H1 (cell line): ENCODE measurements around the gene ANKS1A. TPM values are rescaled to one million over a fixed set of nuclear protein-coding genes. Genes with fewer than 3 reads are reported as not detected.

Experiments used
- CTCF ChIA-PET: fragments of 300-600 bp; sonication (Branson Sonifier 250); formaldehyde crosslinking; loops from one replicate; lab custom pipeline; 2021; ENCODE audit not compliant: partially characterized antibody; lab: Charles Lee
- POLR2A ChIA-PET: fragments of 300-600 bp; sonication (Branson Sonifier 250); formaldehyde crosslinking; loops from one replicate; lab custom pipeline; 2021; ENCODE audit warnings: inconsistent platforms; ENCODE audit not compliant: partially characterized antibody; lab: Charles Lee
- DNase-seq, 2 experiments: peaks; one replicate each; pipeline versions ENCODE4 v3.0.0 to v3.0.0-alpha.2; 2010 to 2022; ENCODE audit warnings: low spot score in 2 of 2, low read depth in 1 of 2, mixed read lengths in 1 of 2
- FAIRE-seq: peaks from 2 replicates; lab custom pipeline; 2011; peaks lifted over from hg19 to GRCh38; lab: Jason Lieb, UNC
- H2AFZ ChIP-seq: 2 replicates; pipeline ENCODE4 v1.8.1; 2012; ENCODE audit warnings: low read length, inconsistent platforms
- H2AK5ac ChIP-seq: 2 replicates; pipeline ENCODE4 v1.6.1; 2013; ENCODE audit warnings: low read depth, low read length
- H2BK120ac ChIP-seq: replicated peaks from 2 replicates; pipeline ENCODE3; 2013; ENCODE audit warnings: low read depth, low read length, inconsistent platforms
- H2BK12ac ChIP-seq: 2 replicates; pipeline ENCODE4 v1.6.1; 2013; ENCODE audit warnings: low read depth, low read length
- H2BK15ac ChIP-seq: 2 replicates; pipeline ENCODE4 v1.6.1; 2013; ENCODE audit warnings: low read length
- H2BK20ac ChIP-seq: 2 replicates; pipeline ENCODE4 v1.6.1; 2013; ENCODE audit warnings: low read length
- H2BK5ac ChIP-seq: 2 replicates; pipeline ENCODE4 v1.6.1; 2013; ENCODE audit warnings: low read depth, low read length
- H3K14ac ChIP-seq: 2 replicates; pipeline ENCODE4 v1.6.1; 2013; ENCODE audit warnings: inconsistent platforms; ENCODE audit not compliant: insufficient read length
- H3K18ac ChIP-seq: 2 replicates; pipeline ENCODE4 v1.6.1; 2013; ENCODE audit warnings: low read length; ENCODE audit errors: extremely low read depth
- H3K23ac ChIP-seq: 2 replicates; pipeline ENCODE4 v1.6.1; 2013; ENCODE audit warnings: inconsistent platforms; ENCODE audit not compliant: insufficient read length
- H3K23me2 ChIP-seq: 2 replicates; pipeline ENCODE4 v1.6.1; 2013; ENCODE audit warnings: low read depth, low read length
- H3K27ac ChIP-seq: 2 replicates; pipeline ENCODE4 v1.6.1; 2011; ENCODE audit warnings: low read depth, low read length, inconsistent platforms
- H3K27me3 ChIP-seq, 4 experiments: replicated peaks in 1 of 4; 1 replicate in 1 of 4; 2 replicates in 3 of 4; pipeline versions ENCODE4 v1.6.1 to v1.8.1; 2011 to 2013; ENCODE audit warnings: low read length in 3 of 4, mild to moderate bottlenecking in 3 of 4, inconsistent platforms in 2 of 4, mixed read lengths in 2 of 4, moderate library complexity in 1 of 4; ENCODE audit not compliant: control insufficient read depth in 3 of 4, insufficient read depth in 3 of 4; ENCODE audit errors: extremely low read depth in 1 of 4
- H3K36me3 ChIP-seq, 4 experiments: 2 replicates each; pipeline versions ENCODE4 v1.6.1 to v1.8.1; 2011 to 2013; ENCODE audit warnings: mild to moderate bottlenecking in 4 of 4, low read length in 3 of 4, moderate library complexity in 2 of 4, control low read depth in 1 of 4, inconsistent platforms in 1 of 4; ENCODE audit not compliant: insufficient read depth in 4 of 4, control insufficient read depth in 2 of 4
- H3K4ac ChIP-seq: replicated peaks from 2 replicates; pipeline ENCODE3; 2013; ENCODE audit warnings: low read length, low read depth, mixed read lengths, inconsistent platforms; ENCODE audit not compliant: insufficient read length
- H3K4me1 ChIP-seq, 4 experiments: replicated peaks in 1 of 4; 1 replicate in 1 of 4; 2 replicates in 3 of 4; pipeline versions ENCODE4 v1.6.1 to v1.8.1; 2011 to 2013; ENCODE audit warnings: low read length in 3 of 4, inconsistent platforms in 2 of 4, mixed read lengths in 1 of 4; ENCODE audit not compliant: insufficient read depth in 4 of 4, control insufficient read depth in 3 of 4
- H3K4me2 ChIP-seq, 2 experiments: 2 replicates each; pipeline versions ENCODE4 v1.6.1 to v1.8.1; 2011 to 2013; ENCODE audit warnings: low read depth in 2 of 2, low read length in 2 of 2, control low read depth in 1 of 2, inconsistent platforms in 1 of 2, mild to moderate bottlenecking in 1 of 2; ENCODE audit not compliant: insufficient read depth in 1 of 2
- H3K4me3 ChIP-seq, 4 experiments: fragments of 200-600, 300-600 bp in 1 of 4; sonication (generic), shearing (Covaris generic), sonication (Bioruptor Twin) in 1 of 4; 2 replicates each; pipeline versions ENCODE4 v1.5.1 to v1.8.1; 2011 to 2016; ENCODE audit warnings: low read length in 4 of 4, low read depth in 3 of 4, control low read depth in 2 of 4, inconsistent platforms in 2 of 4, mild to moderate bottlenecking in 2 of 4, mixed read lengths in 1 of 4, moderate library complexity in 1 of 4; ENCODE audit not compliant: insufficient read depth in 2 of 4; ENCODE audit errors: extremely low read depth in 1 of 4
- H3K56ac ChIP-seq: replicated peaks from 2 replicates; pipeline ENCODE3; 2013; ENCODE audit warnings: low read depth, mild to moderate bottlenecking, mixed read lengths, low read length, inconsistent platforms; ENCODE audit not compliant: insufficient read length
- H3K79me1 ChIP-seq: 2 replicates; pipeline ENCODE4 v1.6.1; 2013; ENCODE audit warnings: low read depth, low read length, control low read depth
- H3K79me2 ChIP-seq, 2 experiments: 2 replicates each; pipeline versions ENCODE4 v1.6.1 to v1.8.1; 2012 to 2013; ENCODE audit warnings: low read length in 2 of 2, mild to moderate bottlenecking in 2 of 2, inconsistent platforms in 1 of 2; ENCODE audit not compliant: insufficient read depth in 2 of 2, control insufficient read depth in 1 of 2
- H3K9ac ChIP-seq, 4 experiments: replicated peaks in 1 of 4; 1 replicate in 1 of 4; 2 replicates in 3 of 4; pipeline versions ENCODE4 v1.6.1 to v1.8.1; 2011 to 2013; ENCODE audit warnings: low read depth in 3 of 4, low read length in 3 of 4, control low read depth in 2 of 4, mild to moderate bottlenecking in 2 of 4, moderate library complexity in 2 of 4, inconsistent platforms in 1 of 4; ENCODE audit errors: extremely low read depth in 1 of 4
- H3K9me3 ChIP-seq, 2 experiments: 2 replicates each; pipeline versions ENCODE4 v1.6.1 to v1.8.1; 2012 to 2013; ENCODE audit warnings: mild to moderate bottlenecking in 2 of 2, moderate library complexity in 2 of 2, control low read depth in 1 of 2, inconsistent platforms in 1 of 2, low read depth in 1 of 2, low read length in 1 of 2, mixed read lengths in 1 of 2; ENCODE audit not compliant: insufficient read depth in 2 of 2
- H4K20me1 ChIP-seq, 2 experiments: replicated peaks in 1 of 2; 2 replicates each; pipeline versions ENCODE3 to v1.8.1; 2011 to 2013; ENCODE audit warnings: inconsistent platforms in 2 of 2, low read length in 2 of 2, mild to moderate bottlenecking in 1 of 2; ENCODE audit not compliant: insufficient read depth in 2 of 2, control insufficient read depth in 1 of 2
- H4K5ac ChIP-seq: 2 replicates; pipeline ENCODE4 v1.6.1; 2013; ENCODE audit warnings: low read length, low read depth, mixed read lengths, inconsistent platforms; ENCODE audit not compliant: insufficient read length
- H4K8ac ChIP-seq: 2 replicates; pipeline ENCODE4 v1.8.0; 2013; ENCODE audit warnings: mild to moderate bottlenecking, moderate library complexity, low read length, inconsistent platforms; ENCODE audit not compliant: insufficient read depth; ENCODE audit errors: extremely low read depth
- H4K91ac ChIP-seq: replicated peaks from 2 replicates; pipeline ENCODE3; 2013; ENCODE audit warnings: low read length, mixed read lengths, inconsistent platforms; ENCODE audit not compliant: insufficient read length
- CBX5 ChIP-seq: fragments of 300-800, 300-1000 bp; sonication (generic); IDR thresholded peaks from 2 replicates; pipeline ENCODE4 v1.7.1; 2016; ENCODE audit warnings: antibody characterized with exemption, low read length, low read depth
- CBX8 ChIP-seq: fragments of 300-800, 300-1000 bp; sonication (generic); IDR thresholded peaks from 2 replicates; pipeline ENCODE4 v1.7.1; 2016; ENCODE audit warnings: low read depth, low read length, borderline replicate concordance
- KDM1A ChIP-seq: fragments of 200-600, 300-600 bp; sonication (generic); IDR thresholded peaks from 2 replicates; pipeline ENCODE4 v1.7.1; 2016; ENCODE audit warnings: mild to moderate bottlenecking, low read length, borderline replicate concordance
- NRF1 ChIP-seq: IDR thresholded peaks from 2 replicates; pipeline ENCODE4 v1.6.1; 2011; ENCODE audit warnings: mild to moderate bottlenecking, low read depth, low read length, improper control_type of control experiment
- PHF8 ChIP-seq: fragments of 200-600 bp; sonication (generic); conservative IDR thresholded peaks from 2 replicates; pipeline ENCODE4 v1.7.1; 2012; ENCODE audit warnings: low read depth, mild to moderate bottlenecking, inconsistent platforms, low read length, moderate library complexity
- RFX5 ChIP-seq: IDR thresholded peaks from 2 replicates; pipeline ENCODE4 v1.6.1; 2011; ENCODE audit warnings: low read depth, low read length, improper control_type of control experiment, borderline replicate concordance
- RXRA ChIP-seq: IDR thresholded peaks from 2 replicates; pipeline ENCODE4 v1.6.1; 2011; ENCODE audit warnings: low read depth, mild to moderate bottlenecking, low read length, moderate library complexity; ENCODE audit not compliant: insufficient read depth
- SIN3A ChIP-seq, 2 experiments: IDR thresholded peaks in 1 of 2; conservative IDR thresholded peaks in 1 of 2; 2 replicates each; pipeline ENCODE4 v1.6.1; 2011 to 2012; ENCODE audit warnings: low read length in 2 of 2, improper control_type of control experiment in 1 of 2, low read depth in 1 of 2, mild to moderate bottlenecking in 1 of 2
- SP1 ChIP-seq: IDR thresholded peaks from 2 replicates; pipeline ENCODE4 v1.6.1; 2011; ENCODE audit warnings: low read depth, low read length
- YY1 ChIP-seq: IDR thresholded peaks from 2 replicates; pipeline ENCODE4 v1.6.1; 2011; ENCODE audit warnings: low read depth, mild to moderate bottlenecking, low read length
- WGBS, 2 experiments: shearing (Covaris generic) in 1 of 2; methylation state at CpG; one replicate each; pipeline versions ENCODE4 v1.1.6 to v1.1.7; 2013 to 2015; ENCODE audit warnings: low lambda C conversion rate in 2 of 2, mixed read lengths in 2 of 2, inconsistent platforms in 1 of 2, low coverage in 1 of 2, missing lambda C conversion rate in 1 of 2; ENCODE audit not compliant: insufficient replicate concordance in 2 of 2, insufficient coverage in 1 of 2, insufficient read length in 1 of 2; ENCODE audit errors: extremely low coverage in 1 of 2, missing lambda C conversion rate in 1 of 2; 5-methylcytosine and 5-hydroxymethylcytosine counted together
- polyA plus RNA-seq, 7 experiments: library from polyadenylated mRNA; depleted of rRNA in 3 of 7; stranded (reverse) in 5 of 7; unstranded in 2 of 7; fragments of >200 nt in 5 of 7; fragments of 200-250 nt in 2 of 7; gene quantifications; 1 replicate in 5 of 7; 2 replicates in 1 of 7; 4 replicates in 1 of 7; pipeline versions ENCODE4 v1.2.1 to v1.2.3, GENCODE V29; 2011 to 2013; ENCODE audit warnings: missing spikeins in 2 of 7, mixed read lengths in 2 of 7
- total RNA-seq: library from RNA; stranded (reverse); fragmentation: NEBNext Ultra II Directional; extraction: Animal tissue kit (Norgen Biotek cat#: 25700); gene quantifications from 2 replicates; pipeline ENCODE4 v1.2.1, GENCODE V29; 2021
- TF ChIP-seq, protein P1 (sequence below): IDR thresholded peaks from 2 replicates; pipeline ENCODE4 v1.6.1; 2011; ENCODE audit warnings: low read depth, mild to moderate bottlenecking, low read length; ENCODE audit not compliant: insufficient read depth
- TF ChIP-seq, protein P2 (sequence below): IDR thresholded peaks from 2 replicates; pipeline ENCODE4 v1.6.1; 2011; ENCODE audit warnings: low read length, improper control_type of control experiment

Gene ANKS1A
- total and polyA plus RNA-seq, 2 of the 8 experiments (the other 6 are each of a cell fraction or from before 2014, with no cell fraction given), result 9.8 to 30.9 TPM

DNA sequence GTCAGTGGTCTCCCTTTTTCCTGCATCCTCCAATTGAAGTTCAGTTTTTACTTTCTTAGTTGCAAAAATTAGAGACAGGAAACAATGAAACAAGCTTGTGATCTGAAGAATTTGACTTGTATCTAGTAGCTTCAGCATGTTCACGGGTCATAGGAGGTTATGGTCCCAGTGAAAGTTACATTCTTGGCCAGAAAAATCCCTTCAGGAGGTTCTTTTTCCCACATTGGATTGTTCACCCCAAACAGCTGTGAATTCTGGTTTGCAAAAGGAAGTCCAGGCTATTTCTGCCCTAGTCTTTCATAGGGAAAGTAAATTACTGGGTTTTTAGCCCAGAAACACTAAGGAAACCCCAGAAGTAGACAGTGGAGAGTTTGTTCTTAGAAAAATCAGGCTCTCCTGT is 8.1 kb downstream of the ANKS1A start:
- POLR2A ChIA-PET, result interaction anchor here (1.1 to 3.8 kb wide), 4 partner anchors 8 to 150 kb away, joined by 3 to 28 read pairs (median 4); partner anchors contain the start of genes ANKS1A and TAF11
- TF ChIP-seq PHF8 (no peak), YY1 (no peak), CBX8 (no peak), NRF1 (no peak), SP1 (no peak), RFX5 (no peak), SIN3A (conservative IDR thresholded peaks at IDR 0.05 in 1 of 2, IDR thresholded peaks at IDR 0.05 in 1 of 2; ENCODE audit: low read depth in 1 of 2, low read length in 2 of 2) (no peak), CBX5 (no peak), RXRA (no peak), KDM1A (no peak)
- TF ChIP-seq, protein P1, sequence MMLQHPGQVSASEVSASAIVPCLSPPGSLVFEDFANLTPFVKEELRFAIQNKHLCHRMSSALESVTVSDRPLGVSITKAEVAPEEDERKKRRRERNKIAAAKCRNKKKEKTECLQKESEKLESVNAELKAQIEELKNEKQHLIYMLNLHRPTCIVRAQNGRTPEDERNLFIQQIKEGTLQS, result no peak
- TF ChIP-seq, protein P2, sequence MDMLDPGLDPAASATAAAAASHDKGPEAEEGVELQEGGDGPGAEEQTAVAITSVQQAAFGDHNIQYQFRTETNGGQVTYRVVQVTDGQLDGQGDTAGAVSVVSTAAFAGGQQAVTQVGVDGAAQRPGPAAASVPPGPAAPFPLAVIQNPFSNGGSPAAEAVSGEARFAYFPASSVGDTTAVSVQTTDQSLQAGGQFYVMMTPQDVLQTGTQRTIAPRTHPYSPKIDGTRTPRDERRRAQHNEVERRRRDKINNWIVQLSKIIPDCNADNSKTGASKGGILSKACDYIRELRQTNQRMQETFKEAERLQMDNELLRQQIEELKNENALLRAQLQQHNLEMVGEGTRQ, result no peak
- no peak for FAIRE-seq

More for the DNA sequence above, 8.1 kb downstream of the ANKS1A start:
- Histone ChIP-seq H2BK15ac (no peak overlapping the region), H3K4me1 (peaks cover 0 to 4% (median 0%) of the 10 kb centered on the region in 4 experiments; a peak in 3 of 7 replicates), H2AK5ac (no peak overlapping the region), H3K23me2 (no peaks in the 10 kb centered on the region), H3K4me2 (no peak overlapping the region), H3K23ac (no peak overlapping the region), H3K4me3 (no peak overlapping the region), H3K14ac (no peak overlapping the region), H3K27ac (no peak overlapping the region), H3K18ac (no peak overlapping the region), H4K91ac (no peak overlapping the region), H4K20me1 (peaks cover 2 to 4% of the 10 kb centered on the region in 2 experiments), H3K9me3 (no peaks in the 10 kb centered on the region), H4K8ac (no peak overlapping the region), H3K9ac (no peak overlapping the region), H2BK120ac (no peak overlapping the region), H3K56ac (no peak overlapping the region), H2BK12ac (no peak overlapping the region), H3K79me1 (no peaks in the 10 kb centered on the region; the same call in 1 of the 2 replicates), H3K4ac (no peak overlapping the region), H3K36me3 (no peaks in the 10 kb centered on the region), H3K79me2 (peaks cover 0 to 83% of the 10 kb centered on the region in 2 experiments; a peak in 3 of 4 replicates), H2AFZ (no peak overlapping the region), H2BK20ac (no peak overlapping the region), H2BK5ac (no peak overlapping the region), H4K5ac (no peak overlapping the region), H3K27me3 (no peaks in the 10 kb centered on the region)
- CTCF ChIA-PET, result no interaction called here
- no peak for DNase-seq
- 89% methylated on average over 1 of the region's 1 CpG; no CpG with 5 or more reads in 1 of the 2 experiments for WGBS, 2 experiments
